Sciatic nerve (tissue), 2 donors: ENCODE measurements around the gene PRPF38A. TPM values are rescaled to one million over a fixed set of nuclear protein-coding genes. Genes with fewer than 3 reads are reported as not detected.

ENCODE experiments used
- ATAC-seq: fragments of 200-7000 bp; cut with Tn5 transposase; one replicate; pipeline ENCODE4 v1.9.1; 2020; ENCODE audit warnings: mild to moderate bottlenecking, moderate library complexity
- DNase-seq: peaks from one replicate; pipeline ENCODE4 v3.0.0-alpha.2; 2020; ENCODE audit warnings: low spot score
- intact Hi-C: fragments of 100-400 bp; cut with DNase I; formaldehyde crosslinking; loops from one replicate; pipeline ENCODE4 v1.14.2; 2022
- total RNA-seq: library from RNA; stranded (reverse); fragmentation: NEBNext Ultra II Directional; extraction: Animal tissue kit (Norgen Biotek cat#: 25700); gene quantifications from one replicate; pipeline ENCODE4 v1.2.1, GENCODE V29; 2021
- donor health status: DM: no; HTN: no; CAD: no.
- donor health status: DM: no; HTN: no; CAD: no.

PRPF38A gene
- total RNA-seq, 1 donor from 2014 or later, result 38.8 TPM

- DNase-seq, result no peak
- intact Hi-C loops, result no loop called here
- no peak for ATAC-seq
Observed at GRCh38 chr1:52386458-52386857, 17.9 kb upstream of the PRPF38A start.

- intact Hi-C loops, result no loop called here
- DNase-seq, result no peak
- no peak for ATAC-seq
Observed at GRCh38 chr1:52393174-52393573, 11.2 kb upstream of the PRPF38A start.

- ATAC-seq (no peak), DNase-seq (no peak)
- intact Hi-C loops, result no loop called here
Observed at GRCh38 chr1:52399629-52400028, 4.8 kb upstream of the PRPF38A start.

- ATAC-seq (no peak), DNase-seq (no peak)
- intact Hi-C loops, result no loop called here
Observed at GRCh38 chr1:52400131-52400530, 4.3 kb upstream of the PRPF38A start.

DNA sequence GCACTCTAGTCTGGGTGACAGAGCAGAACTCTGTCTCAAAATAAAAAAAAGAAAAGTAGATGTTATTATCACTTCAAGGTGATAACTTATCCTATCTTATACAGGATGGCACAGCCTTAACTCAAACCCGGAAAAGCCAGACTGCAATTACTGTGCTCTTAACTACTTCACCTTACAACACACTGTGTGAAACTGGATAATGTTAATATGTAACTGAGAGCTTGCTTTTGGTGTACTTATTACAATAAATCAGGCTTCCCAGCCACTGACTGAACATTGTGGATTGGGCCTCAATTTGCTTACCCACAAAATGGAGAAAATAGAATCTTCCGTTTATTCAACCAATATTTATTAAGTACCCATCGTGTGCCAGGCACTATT is 1.6 kb upstream of the PRPF38A start:
- DNase-seq (no peak), ATAC-seq (no peak)
- intact Hi-C loops, result no loop called here

GRCh38 chr1:52403566-52404115 is 761 bp upstream of the PRPF38A start:
- DNase-seq (no peak), ATAC-seq (peak; percentile 9)
- intact Hi-C loops, result no loop called here

DNA sequence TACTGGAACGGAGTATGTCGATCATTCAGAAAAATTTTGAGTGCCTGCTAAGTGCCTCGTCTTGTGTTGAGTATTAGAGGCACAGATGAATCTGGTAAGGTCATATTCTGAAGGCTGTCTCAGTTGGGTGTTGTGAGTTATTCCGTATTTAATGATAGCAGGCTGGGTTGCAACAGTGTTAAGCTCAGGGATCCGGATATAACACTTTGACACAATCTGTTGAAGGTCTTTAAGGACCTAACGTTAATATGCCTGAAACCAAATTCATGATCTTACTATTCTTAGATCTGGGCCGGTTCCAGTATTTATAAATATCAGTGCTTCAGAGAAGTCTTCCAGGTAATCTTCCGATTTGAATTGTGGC is 555 bp downstream of the PRPF38A start:
- DNase-seq (no peak), ATAC-seq (no peak)
- intact Hi-C loops, result no loop called here

DNA sequence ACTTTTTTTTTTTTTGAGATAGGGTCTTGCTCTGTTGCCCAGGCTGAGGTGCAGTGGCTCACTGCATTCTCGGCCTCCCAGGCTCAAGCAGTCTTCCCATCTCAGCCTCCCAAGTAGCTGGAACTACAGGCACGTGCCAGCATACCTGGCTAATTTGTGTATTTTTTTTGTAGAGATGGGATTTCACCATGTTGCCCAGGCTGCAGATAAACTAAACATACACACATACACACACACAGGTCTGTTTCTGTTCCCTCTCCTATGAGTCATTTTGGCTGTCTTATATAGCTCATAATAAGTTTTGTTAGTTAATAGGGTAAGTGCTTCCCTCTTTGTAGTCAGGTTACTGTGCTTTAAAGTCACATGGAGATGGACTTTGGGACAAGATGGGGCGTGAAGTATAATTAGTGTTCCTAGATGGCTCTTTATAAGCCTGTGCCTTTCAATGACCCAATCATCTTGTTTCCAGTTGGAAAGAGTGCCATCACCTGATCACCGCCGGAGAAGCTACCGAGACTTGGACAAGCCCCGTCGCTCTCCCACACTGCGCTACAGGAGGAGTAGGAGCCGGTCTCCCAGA is 9.1 kb downstream of the PRPF38A start:
- no peak for ATAC-seq
- intact Hi-C loops, result no loop called here

GRCh38 chr1:52414942-52415341 is 10.5 kb downstream of the PRPF38A start:
- no peak for ATAC-seq
- DNase-seq, result no peak
- intact Hi-C loops, result no loop called here

More for the DNA sequence above, 9.1 kb downstream of the PRPF38A start:
- DNase-seq, result no peak

DNA sequence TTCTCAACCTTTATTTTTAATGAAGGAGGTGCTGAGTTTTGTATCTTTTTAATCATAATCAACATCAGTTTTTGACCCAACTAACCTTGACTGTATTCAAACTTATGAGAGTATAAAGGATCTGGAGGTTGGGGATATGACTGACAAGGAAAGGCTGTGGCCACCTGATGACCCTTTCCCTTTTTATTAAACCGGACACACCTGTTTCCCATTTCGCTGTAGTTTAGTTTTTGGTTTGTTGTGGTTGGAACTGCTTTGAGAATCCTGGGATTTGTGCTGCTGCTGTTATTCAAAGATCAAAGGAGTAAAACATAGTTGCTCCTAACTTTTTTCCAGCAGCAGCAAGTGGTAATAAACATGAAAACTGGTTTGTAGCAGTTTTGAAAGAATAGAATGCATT is 12.4 kb downstream of the PRPF38A start:
- DNase-seq (no peak), ATAC-seq (no peak)
- intact Hi-C loops, result no loop called here

- intact Hi-C loops, result no loop called here
- DNase-seq (no peak), ATAC-seq (no peak)
Observed at GRCh38 chr1:52420713-52421112, 16.3 kb downstream of the PRPF38A start.

DNA sequence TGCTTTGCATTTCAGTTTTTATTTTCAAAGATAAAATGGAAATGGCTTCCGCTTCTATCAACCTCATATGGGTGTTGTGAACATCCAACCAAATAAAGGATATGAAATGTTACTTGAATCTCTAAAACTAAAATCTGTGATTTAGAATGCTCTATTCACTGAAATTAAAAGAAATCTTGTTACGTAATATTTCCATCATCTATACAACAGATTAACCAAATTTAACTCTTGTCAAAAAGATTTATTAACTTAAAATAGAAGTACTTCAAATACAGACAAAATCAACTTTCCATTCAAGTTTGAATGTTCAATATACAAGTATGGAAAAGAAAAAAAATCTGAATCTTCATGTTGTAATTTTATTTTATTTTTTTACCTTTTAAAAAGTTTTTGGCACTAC is 18.7 kb downstream of the PRPF38A start:
- no peak for DNase-seq
- intact Hi-C loops, result no loop called here
- ATAC-seq, result no peak

GRCh38 chr1:52423771-52424170 is 19.4 kb downstream of the PRPF38A start:
- intact Hi-C loops, result no loop called here
- no peak for DNase-seq
- no peak for ATAC-seq

- DNase-seq, result no peak
- ATAC-seq, result no peak
- intact Hi-C loops, result no loop called here
Observed at GRCh38 chr1:52424231-52424636, 19.8 kb downstream of the PRPF38A start.

DNA sequence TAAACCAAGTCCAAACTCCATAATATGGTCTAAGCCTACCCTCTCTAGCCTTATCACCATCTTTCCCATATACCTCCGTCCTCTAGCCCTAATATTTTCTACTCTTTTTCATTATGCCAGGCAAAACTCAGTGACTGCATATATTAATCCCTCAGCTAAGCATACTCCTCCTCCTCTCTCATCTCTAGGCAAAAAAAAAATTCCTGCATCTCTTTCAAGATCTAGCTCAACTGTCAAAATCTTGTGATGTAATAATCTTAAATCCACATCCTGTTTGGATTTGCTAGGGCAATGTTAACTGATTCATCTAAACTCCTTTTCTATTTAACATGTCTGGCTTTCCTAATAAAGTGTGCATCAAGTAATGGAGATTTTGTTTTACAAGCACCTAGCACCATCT is 20.4 kb downstream of the PRPF38A start:
- intact Hi-C loops, result no loop called here
- DNase-seq, result no peak

DNA sequence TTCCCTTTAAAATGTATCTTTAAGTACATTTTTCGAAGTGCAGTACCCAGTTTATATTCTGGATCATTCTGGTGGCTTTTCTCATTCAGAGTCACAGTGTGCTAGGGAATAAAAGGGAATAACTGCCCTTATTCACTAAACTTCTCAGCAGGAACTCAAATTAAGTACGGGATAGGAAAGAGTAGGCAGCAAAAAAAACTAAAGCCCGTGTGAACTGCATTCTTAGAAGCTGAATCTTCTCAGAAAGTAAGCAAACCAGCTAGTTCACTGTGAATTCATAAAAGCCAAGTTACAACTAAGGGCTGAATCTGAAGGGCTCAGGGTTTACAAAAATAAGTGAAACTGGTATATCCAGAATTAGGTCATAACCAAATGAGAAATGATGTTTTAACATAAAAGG is 22.0 kb downstream of the PRPF38A start:
- ATAC-seq, result no peak
- DNase-seq, result no peak
- intact Hi-C loops, result no loop called here

More for the DNA sequence above, 20.4 kb downstream of the PRPF38A start:
- no peak for ATAC-seq

- ATAC-seq (no peak), DNase-seq (no peak)
- intact Hi-C loops, result no loop called here
Observed at GRCh38 chr1:52427152-52427551, 22.8 kb downstream of the PRPF38A start.

GRCh38 chr1:52432807-52433206 is 28.4 kb downstream of the PRPF38A start:
- ATAC-seq, result no peak
- DNase-seq, result no peak
- intact Hi-C loops, result no loop called here

GRCh38 chr1:52435211-52435610 is 30.8 kb downstream of the PRPF38A start:
- DNase-seq (no peak), ATAC-seq (no peak)
- intact Hi-C loops, result no loop called here

- intact Hi-C loops, result no loop called here
- no peak for DNase-seq
Observed at GRCh38 chr1:52435650-52436049, 31.2 kb downstream of the PRPF38A start.

DNA sequence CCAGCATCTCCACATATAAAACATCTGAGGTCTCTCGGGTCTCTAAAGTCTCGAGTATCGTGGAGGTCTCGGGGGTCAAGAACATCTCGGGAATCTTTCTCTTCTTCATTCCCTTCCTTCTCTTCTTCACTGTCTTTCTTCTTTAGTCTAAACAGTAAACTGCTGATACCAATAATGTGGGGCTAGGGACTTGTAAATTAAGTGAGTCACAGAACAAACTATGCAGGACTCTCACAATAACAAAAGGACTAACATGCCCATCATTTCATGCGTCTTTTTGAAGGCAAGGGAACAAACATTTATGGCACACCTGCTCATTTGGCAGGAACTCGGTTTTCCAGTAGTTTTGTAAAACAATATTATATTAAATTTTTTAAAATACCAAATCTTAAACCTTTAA is 32.4 kb downstream of the PRPF38A start:
- intact Hi-C loops, result no loop called here
- DNase-seq (no peak), ATAC-seq (no peak)

More at GRCh38 chr1:52435650-52436049, 31.2 kb downstream of the PRPF38A start:
- ATAC-seq, result no peak
